ENCODE data around the gene TNFRSF17. TPM values are rescaled to one million over a fixed set of nuclear protein-coding genes. Genes with fewer than 3 reads are reported as not detected.

Gene TNFRSF17
- total and polyA plus RNA-seq, 2 of the 13 experiments (the other 11 are each of a cell fraction or from before 2014, with no cell fraction given), result not detected

- H3K27me3 ChIP-seq (ENCODE audit: control insufficient read depth in 1 of 2, insufficient read depth in 2 of 2, low read length in 2 of 2), result no peaks in the 10 kb centered on the region; a peak in 1 of 5 replicates
- in situ Hi-C loops (cut with HindIII; ENCODE audit: extremely low pct_ligation_motif_present, low pct_unique_long_range_greater_than_20kb) (no loop called here), intact Hi-C loops (cut with micrococcal nuclease; ENCODE audit: unreplicated experiment) (loop anchor here (1.0 to 10.0 kb wide), 5 partner anchors 33 to 296 kb away; partner anchors contain the start of genes SNX29 and TXNDC11)
- peak overlapping the region; percentile 95 for H3K9ac ChIP-seq (ENCODE audit: insufficient read depth, low read depth, low read length)
- peaks cover 32% of the 10 kb centered on the region for H4K20me1 ChIP-seq (ENCODE audit: insufficient read depth, low read length)
- peak overlapping the region; percentile 97 for H2AFZ ChIP-seq (ENCODE audit: low read length)
- ChIA-PET CTCF (ENCODE audit: low intra/inter-chr PET ratio, low total read pairs) (no interaction called here), POLR2A (interaction anchor here (0.8 to 2.5 kb wide), 18 partner anchors 10 to 1396 kb away, joined by 3 to 25 read pairs (median 4); partner anchors contain the start of genes SNX29 and ZC3H7A)
- DNase-seq (ENCODE audit: low spot score) (peak; percentile 99), ATAC-seq (peak; percentile 75), FAIRE-seq (peak; percentile 98)
- no peaks in the 10 kb centered on the region for H3K9me3 ChIP-seq (ENCODE audit: low read length)
- 1% methylated on average over 13 of the region's 13 CpGs for WGBS (ENCODE audit: low lambda C conversion rate)
- H3K4me1 ChIP-seq (ENCODE audit: insufficient read depth, low read length), result peaks cover 43% of the 10 kb centered on the region
- peak overlapping the region; percentile 94 for H3K27ac ChIP-seq (ENCODE audit: extremely low read length, insufficient read depth, low read length)
- H3K4me2 ChIP-seq (ENCODE audit: low read depth, low read length), result peak overlapping the region; percentile 94
- peak overlapping the region; percentile 59 to 76 (median 74) for H3K4me3 ChIP-seq (replicated peaks in 1 of 3; ENCODE audit: insufficient read depth in 1 of 3, low read depth in 2 of 3, low read length in 3 of 3)
- H3K79me2 ChIP-seq (ENCODE audit: insufficient read depth, low read length), result peaks cover 37% of the 10 kb centered on the region
- TSS peak; percentile 97 for BruUV-seq (replicated peaks)
- H3K36me3 ChIP-seq (replicated peaks in 1 of 2; ENCODE audit: control insufficient read depth in 1 of 2, insufficient read depth in 2 of 2, low read length in 2 of 2), result no peaks in the 10 kb centered on the region; a peak in 2 of 5 replicates
- no peak for TF ChIP-seq ZNF547 (CRISPR knock-in tag; IDR thresholded peaks at IDR 0.05)
- TF ChIP-seq ZBTB38 (CRISPR knock-in tag; IDR thresholded peaks at IDR 0.05), result no peak
- no peak for TF ChIP-seq MED8 (CRISPR knock-in tag; IDR thresholded peaks at IDR 0.05; ENCODE audit: insufficient replicate concordance)
- TF ChIP-seq NONO (IDR thresholded peaks at IDR 0.05), result no peak
- TF ChIP-seq NONO (CRISPR knock-in tag; conservative IDR thresholded peaks at IDR 0.05), result no peak; the same call in 1 of the 2 replicates
- TF ChIP-seq SP2 (CRISPR knock-in tag; IDR thresholded peaks at IDR 0.05), result no peak
- TF ChIP-seq RFX1 (IDR thresholded peaks at IDR 0.05), result no peak
- peak; percentile 78 for TF ChIP-seq ZSCAN30 (CRISPR knock-in tag; IDR thresholded peaks at IDR 0.05)
- no peak for TF ChIP-seq MAZ (IDR thresholded peaks at IDR 0.05; ENCODE audit: borderline replicate concordance, low read depth, low read length)
- TF ChIP-seq MAZ (CRISPR knock-in tag; IDR thresholded peaks at IDR 0.05; ENCODE audit: low read depth), result no peak
- TF ChIP-seq ZNF619 (CRISPR knock-in tag; IDR thresholded peaks at IDR 0.05), result no peak
- no peak for TF ChIP-seq CAMTA2 (CRISPR knock-in tag; IDR thresholded peaks at IDR 0.05; ENCODE audit: borderline replicate concordance)
- TF ChIP-seq ZNF20 (CRISPR knock-in tag; IDR thresholded peaks at IDR 0.05), result no peak
- TF ChIP-seq ZNF672 (CRISPR knock-in tag; IDR thresholded peaks at IDR 0.05), result no peak
- no peak; the same call in 1 of the 2 replicates for TF ChIP-seq PBX2 (CRISPR knock-in tag; IDR thresholded peaks at IDR 0.05)
- no peak for TF ChIP-seq ZNF431 (CRISPR knock-in tag; IDR thresholded peaks at IDR 0.05; ENCODE audit: borderline replicate concordance, low read depth)
- TF ChIP-seq SATB2 (CRISPR knock-in tag; IDR thresholded peaks at IDR 0.05), result peak; percentile 10; the same call in 1 of the 2 replicates
- no peak for TF ChIP-seq ZNF34 (CRISPR knock-in tag; IDR thresholded peaks at IDR 0.05; ENCODE audit: borderline replicate concordance)
- no peak; the same call in 1 of the 2 replicates for TF ChIP-seq MAF1 (CRISPR knock-in tag; IDR thresholded peaks at IDR 0.05; ENCODE audit: borderline replicate concordance)
- TF ChIP-seq BCLAF1 (IDR thresholded peaks at IDR 0.05), result no peak
Measured at GRCh38 chr16:11916524-11917285, 48.3 kb upstream of the TNFRSF17 start.

Data from HepG2 (cell line).